Measurements from ENCODE around the gene ZBTB16.

The ZBTB16 gene

DNA sequence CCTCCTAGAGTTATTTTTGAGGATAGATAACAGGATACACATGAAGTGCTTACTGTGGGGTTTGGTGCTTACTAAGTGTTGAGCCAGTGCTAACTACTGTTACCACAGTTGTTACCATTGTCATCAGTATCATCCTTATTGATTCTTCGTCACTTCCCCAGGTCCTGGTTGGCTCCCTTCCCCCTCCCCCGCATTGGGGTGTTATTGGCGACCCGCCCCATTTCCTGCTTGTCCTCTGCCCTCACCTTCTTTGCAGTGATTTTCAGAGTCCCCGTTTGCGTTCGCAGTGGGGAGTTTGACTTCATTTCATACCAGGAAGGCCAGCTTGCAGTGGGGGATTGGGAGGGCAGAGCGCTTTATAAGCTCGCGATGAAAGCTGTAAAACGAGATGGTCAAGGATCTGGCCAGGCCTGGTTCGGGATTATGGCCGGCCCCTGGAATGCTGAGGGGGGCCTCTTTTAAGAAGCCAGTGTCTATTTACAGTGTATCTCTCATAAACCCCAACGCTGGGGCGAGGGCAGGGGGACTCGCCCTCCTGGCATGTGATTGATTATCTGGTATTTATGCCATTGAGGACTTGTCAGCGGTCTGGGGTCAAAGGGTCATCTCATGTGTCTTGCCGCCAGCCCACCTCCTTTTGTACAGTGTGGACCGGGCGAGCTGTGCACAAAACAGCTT lies 152.1 kb downstream of the ZBTB16 start:
- no peak overlapping the region for H3K4me3 ChIP-seq (ENCODE audit: low read length in 2 of 2)
- DNase-seq (ENCODE audit: low spot score), result peak; percentile 73
- H3K27ac ChIP-seq (replicated peaks; ENCODE audit: low read length), result peak overlapping the region; percentile 98
- no CpG with 5 or more reads among the region's 20 CpGs for WGBS, 2 donors (ENCODE audit: extremely low coverage in 2 of 2, insufficient read length in 2 of 2, insufficient replicate concordance in 1 of 2)
- no peak overlapping the region for H2BK15ac ChIP-seq (ENCODE audit: low read length)
- no peaks in the 10 kb centered on the region for H3K27me3 ChIP-seq (ENCODE audit: control insufficient read depth in 3 of 3, insufficient read depth in 3 of 3, low read depth in 1 of 3, low read length in 3 of 3)
- H3K36me3 ChIP-seq (replicated peaks in 1 of 2; ENCODE audit: control insufficient read depth in 2 of 2, insufficient read depth in 2 of 2, low read length in 2 of 2), result no peaks in the 10 kb centered on the region
- no peak overlapping the region for H3K4ac ChIP-seq (ENCODE audit: low read length)
- peaks cover 55 to 59% of the 10 kb centered on the region in 2 donors for H3K4me1 ChIP-seq (ENCODE audit: control insufficient read depth in 2 of 2, insufficient read depth in 1 of 2, low read depth in 1 of 2, low read length in 2 of 2)
- no peak overlapping the region for H3K23ac ChIP-seq (ENCODE audit: low read depth, low read length, poor library complexity)
- no peak overlapping the region for H2AK5ac ChIP-seq (ENCODE audit: low read depth, low read length)
- H2BK12ac ChIP-seq (ENCODE audit: low read length), result no peak overlapping the region
- H4K8ac ChIP-seq (ENCODE audit: low read depth, low read length), result no peak overlapping the region
- H3K18ac ChIP-seq (ENCODE audit: low read length), result peak overlapping the region; percentile 79
- no peaks in the 10 kb centered on the region for H3K9me3 ChIP-seq (replicated peaks in 1 of 2; ENCODE audit: control insufficient read depth in 2 of 2, insufficient read depth in 1 of 2, low read depth in 1 of 2, low read length in 2 of 2)
- no peak overlapping the region for H3K9ac ChIP-seq (ENCODE audit: low read depth, low read length, poor library complexity)
- H3K79me1 ChIP-seq (ENCODE audit: low read depth, low read length), result peaks cover 6% of the 10 kb centered on the region
- H3K4me2 ChIP-seq (ENCODE audit: insufficient read depth, low read length, poor library complexity, severe bottlenecking), result peak overlapping the region; percentile 41
- no peak overlapping the region for H4K91ac ChIP-seq (ENCODE audit: low read depth, low read length, poor library complexity)
- H2AFZ ChIP-seq (ENCODE audit: low read length), result peak overlapping the region; percentile 21
- H2BK120ac ChIP-seq (ENCODE audit: low read depth, low read length), result no peak overlapping the region
- no peak overlapping the region for H3K14ac ChIP-seq (ENCODE audit: low read length)
- no peak overlapping the region for H2BK5ac ChIP-seq (ENCODE audit: low read length)

DNA sequence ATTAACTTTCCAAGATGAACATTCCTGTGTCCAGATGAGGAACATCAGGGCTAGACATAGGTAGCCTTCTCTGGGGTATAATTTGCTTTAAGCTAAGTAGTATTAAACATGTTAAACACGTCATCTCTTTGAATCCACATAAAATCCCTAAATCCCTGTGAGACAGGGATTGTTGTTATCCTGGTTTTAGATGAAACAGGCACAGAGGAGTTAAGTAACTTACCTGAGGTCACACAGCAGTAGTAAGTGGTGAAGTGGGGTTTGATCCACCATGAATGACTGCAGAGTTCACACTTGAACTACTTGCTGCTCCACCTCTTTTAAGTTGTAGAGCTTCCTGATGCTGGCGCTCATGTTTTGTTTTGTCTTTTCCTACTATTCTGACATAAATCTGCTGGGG lies 154.1 kb downstream of the ZBTB16 start:
- no peak overlapping the region for H3K4ac ChIP-seq (ENCODE audit: low read length)
- H4K8ac ChIP-seq (ENCODE audit: low read depth, low read length), result no peak overlapping the region
- peak overlapping the region; percentile 98 for H3K27ac ChIP-seq (replicated peaks; ENCODE audit: low read length)
- peaks cover 6% of the 10 kb centered on the region for H3K79me1 ChIP-seq (ENCODE audit: low read depth, low read length)
- H3K4me2 ChIP-seq (ENCODE audit: insufficient read depth, low read length, poor library complexity, severe bottlenecking), result no peak overlapping the region
- no peaks in the 10 kb centered on the region for H3K9me3 ChIP-seq (replicated peaks in 1 of 2; ENCODE audit: control insufficient read depth in 2 of 2, insufficient read depth in 1 of 2, low read depth in 1 of 2, low read length in 2 of 2)
- H2BK12ac ChIP-seq (ENCODE audit: low read length), result no peak overlapping the region
- H3K14ac ChIP-seq (ENCODE audit: low read length), result no peak overlapping the region
- no CpG with 5 or more reads among the region's 2 CpGs for WGBS, 2 donors (ENCODE audit: extremely low coverage in 2 of 2, insufficient read length in 2 of 2, insufficient replicate concordance in 1 of 2)
- H2BK5ac ChIP-seq (ENCODE audit: low read length), result no peak overlapping the region
- H3K9ac ChIP-seq (ENCODE audit: low read depth, low read length, poor library complexity), result no peak overlapping the region
- H3K4me1 ChIP-seq (ENCODE audit: control insufficient read depth in 2 of 2, insufficient read depth in 1 of 2, low read depth in 1 of 2, low read length in 2 of 2), result peaks cover 55 to 60% of the 10 kb centered on the region in 2 donors
- H2AFZ ChIP-seq (ENCODE audit: low read length), result no peak overlapping the region
- H3K27me3 ChIP-seq (ENCODE audit: control insufficient read depth in 3 of 3, insufficient read depth in 3 of 3, low read depth in 1 of 3, low read length in 3 of 3), result no peaks in the 10 kb centered on the region
- no peak overlapping the region for H3K23ac ChIP-seq (ENCODE audit: low read depth, low read length, poor library complexity)
- H2BK120ac ChIP-seq (ENCODE audit: low read depth, low read length), result no peak overlapping the region
- no peak overlapping the region for H3K18ac ChIP-seq (ENCODE audit: low read length)
- H3K36me3 ChIP-seq (replicated peaks in 1 of 2; ENCODE audit: control insufficient read depth in 2 of 2, insufficient read depth in 2 of 2, low read length in 2 of 2), result no peaks in the 10 kb centered on the region
- H4K91ac ChIP-seq (ENCODE audit: low read depth, low read length, poor library complexity), result no peak overlapping the region
- H3K4me3 ChIP-seq (ENCODE audit: low read length in 2 of 2), result no peak overlapping the region
- no peak for DNase-seq (ENCODE audit: low spot score)
- H2BK15ac ChIP-seq (ENCODE audit: low read length), result no peak overlapping the region
- H2AK5ac ChIP-seq (ENCODE audit: low read depth, low read length), result no peak overlapping the region

DNA sequence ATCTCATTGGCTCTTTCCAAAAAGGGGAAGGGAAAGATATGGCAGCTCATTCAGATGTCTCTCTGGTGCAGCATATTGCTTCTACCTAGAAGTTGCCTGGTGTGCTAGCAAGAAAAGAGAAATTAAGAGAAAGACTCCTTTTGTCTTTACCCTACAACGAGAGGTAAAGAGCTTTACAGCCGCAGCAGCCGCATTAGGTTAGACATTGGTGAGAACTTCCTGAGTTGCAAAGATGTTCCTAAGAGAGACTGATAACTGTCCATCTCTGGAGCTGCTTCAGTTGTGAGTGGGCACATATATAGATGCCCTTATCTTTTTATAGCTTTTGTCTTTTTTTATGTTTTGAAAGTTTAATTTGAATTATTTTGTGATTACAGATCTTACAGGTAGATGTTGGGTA lies 155.9 kb downstream of the ZBTB16 start:
- Histone ChIP-seq H2AFZ (ENCODE audit: low read length) (no peak overlapping the region), H3K23ac (ENCODE audit: low read depth, low read length, poor library complexity) (no peak overlapping the region), H3K4me2 (ENCODE audit: insufficient read depth, low read length, poor library complexity, severe bottlenecking) (no peak overlapping the region), H3K4me1 (ENCODE audit: control insufficient read depth in 2 of 2, insufficient read depth in 1 of 2, low read depth in 1 of 2, low read length in 2 of 2) (peaks cover 57 to 61% of the 10 kb centered on the region in 2 donors), H3K27ac (replicated peaks; ENCODE audit: low read length) (no peak overlapping the region), H3K4ac (ENCODE audit: low read length) (no peak overlapping the region), H4K91ac (ENCODE audit: low read depth, low read length, poor library complexity) (no peak overlapping the region), H2BK15ac (ENCODE audit: low read length) (no peak overlapping the region), H2BK12ac (ENCODE audit: low read length) (no peak overlapping the region), H3K9me3 (replicated peaks in 1 of 2; ENCODE audit: control insufficient read depth in 2 of 2, insufficient read depth in 1 of 2, low read depth in 1 of 2, low read length in 2 of 2) (no peaks in the 10 kb centered on the region), H3K27me3 (ENCODE audit: control insufficient read depth in 3 of 3, insufficient read depth in 3 of 3, low read depth in 1 of 3, low read length in 3 of 3) (no peaks in the 10 kb centered on the region), H4K8ac (ENCODE audit: low read depth, low read length) (no peak overlapping the region), H3K4me3 (ENCODE audit: low read length in 2 of 2) (no peak overlapping the region), H3K14ac (ENCODE audit: low read length) (no peak overlapping the region), H3K18ac (ENCODE audit: low read length) (no peak overlapping the region), H2AK5ac (ENCODE audit: low read depth, low read length) (no peak overlapping the region), H3K9ac (ENCODE audit: low read depth, low read length, poor library complexity) (no peak overlapping the region), H3K79me1 (ENCODE audit: low read depth, low read length) (peaks cover 6% of the 10 kb centered on the region), H2BK5ac (ENCODE audit: low read length) (no peak overlapping the region), H3K36me3 (replicated peaks in 1 of 2; ENCODE audit: control insufficient read depth in 2 of 2, insufficient read depth in 2 of 2, low read length in 2 of 2) (no peaks in the 10 kb centered on the region), H2BK120ac (ENCODE audit: low read depth, low read length) (no peak overlapping the region)
- no CpG with 5 or more reads among the region's 3 CpGs for WGBS, 2 donors (ENCODE audit: extremely low coverage in 2 of 2, insufficient read length in 2 of 2, insufficient replicate concordance in 1 of 2)
- no peak for DNase-seq (ENCODE audit: low spot score)

DNA sequence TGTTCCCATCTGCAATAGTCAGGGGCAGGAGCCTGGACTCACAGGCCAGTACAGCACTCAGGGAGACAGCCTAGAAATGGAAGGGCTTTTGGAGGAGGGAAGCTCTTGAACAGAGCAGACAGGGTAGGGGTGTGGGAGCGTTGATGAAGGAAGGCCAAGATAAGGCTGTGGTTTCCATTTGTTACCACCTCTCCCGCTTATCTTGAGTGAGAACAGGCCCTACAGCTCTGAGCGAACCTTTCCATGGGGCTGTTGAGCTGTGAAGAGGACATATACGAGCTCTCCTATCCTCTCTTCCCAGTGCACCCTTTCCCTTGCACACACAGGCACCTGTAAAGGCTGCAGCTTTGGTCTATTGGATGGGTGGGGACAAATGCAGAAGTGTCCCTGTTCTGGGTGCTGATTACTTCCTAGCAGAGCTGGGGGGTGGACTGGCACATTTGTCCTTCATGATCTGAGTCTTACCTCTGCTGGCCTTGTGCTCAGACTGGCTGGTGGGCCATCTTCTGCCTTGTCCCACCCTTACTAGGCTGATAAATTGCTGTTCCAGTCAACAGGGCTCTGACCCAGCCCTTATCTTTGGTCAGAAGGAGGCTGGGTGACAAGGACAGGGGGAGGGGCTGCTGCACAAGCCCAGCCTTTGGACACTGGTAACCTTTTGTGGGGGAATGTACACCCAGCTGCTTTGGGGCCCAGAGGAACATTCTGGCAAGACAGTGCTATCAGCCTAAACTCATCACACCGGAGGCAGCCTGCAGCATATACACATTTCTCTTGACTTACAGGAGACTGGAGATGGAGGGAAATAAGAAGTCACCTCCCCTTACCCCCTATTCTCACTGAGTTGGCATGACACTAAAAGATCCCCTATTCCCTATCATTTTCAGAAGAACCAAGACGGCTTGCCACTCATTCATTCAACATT lies 156.6 kb downstream of the ZBTB16 start:
- no peaks in the 10 kb centered on the region for H3K27me3 ChIP-seq (ENCODE audit: control insufficient read depth in 3 of 3, insufficient read depth in 3 of 3, low read depth in 1 of 3, low read length in 3 of 3)
- H3K4me2 ChIP-seq (ENCODE audit: insufficient read depth, low read length, poor library complexity, severe bottlenecking), result no peak overlapping the region
- H3K4me1 ChIP-seq (ENCODE audit: control insufficient read depth in 2 of 2, insufficient read depth in 1 of 2, low read depth in 1 of 2, low read length in 2 of 2), result peaks cover 57 to 59% of the 10 kb centered on the region in 2 donors
- peaks cover 6% of the 10 kb centered on the region for H3K79me1 ChIP-seq (ENCODE audit: low read depth, low read length)
- no peak overlapping the region for H3K9ac ChIP-seq (ENCODE audit: low read depth, low read length, poor library complexity)
- no peak overlapping the region for H3K4ac ChIP-seq (ENCODE audit: low read length)
- H3K4me3 ChIP-seq (ENCODE audit: low read length in 2 of 2), result no peak overlapping the region
- no CpG with 5 or more reads among the region's 6 CpGs for WGBS, 2 donors (ENCODE audit: extremely low coverage in 2 of 2, insufficient read length in 2 of 2, insufficient replicate concordance in 1 of 2)
- peak overlapping the region; percentile 26 for H4K91ac ChIP-seq (ENCODE audit: low read depth, low read length, poor library complexity)
- peak overlapping the region; percentile 61 for H3K18ac ChIP-seq (ENCODE audit: low read length)
- peak overlapping the region; percentile 12 for H3K23ac ChIP-seq (ENCODE audit: low read depth, low read length, poor library complexity)
- no peak overlapping the region for H4K8ac ChIP-seq (ENCODE audit: low read depth, low read length)
- no peak overlapping the region for H3K27ac ChIP-seq (replicated peaks; ENCODE audit: low read length)
- no peak overlapping the region for H2AFZ ChIP-seq (ENCODE audit: low read length)
- H2BK5ac ChIP-seq (ENCODE audit: low read length), result no peak overlapping the region
- no peak for DNase-seq (ENCODE audit: low spot score)
- H2BK15ac ChIP-seq (ENCODE audit: low read length), result peak overlapping the region; percentile 5
- H2BK120ac ChIP-seq (ENCODE audit: low read depth, low read length), result no peak overlapping the region
- H2AK5ac ChIP-seq (ENCODE audit: low read depth, low read length), result peak overlapping the region; percentile 20
- H2BK12ac ChIP-seq (ENCODE audit: low read length), result peak overlapping the region; percentile 12
- no peak overlapping the region for H3K14ac ChIP-seq (ENCODE audit: low read length)
- H3K36me3 ChIP-seq (replicated peaks in 1 of 2; ENCODE audit: control insufficient read depth in 2 of 2, insufficient read depth in 2 of 2, low read length in 2 of 2), result no peaks in the 10 kb centered on the region
- H3K9me3 ChIP-seq (replicated peaks in 1 of 2; ENCODE audit: control insufficient read depth in 2 of 2, insufficient read depth in 1 of 2, low read depth in 1 of 2, low read length in 2 of 2), result no peaks in the 10 kb centered on the region

Measured in neuronal stem cell (in vitro differentiated cells).